ENCODE data around the gene KIF26B.
A peak's percentile ranks its signal among the peaks of the same experiment; 100 is the strongest.
"Not testable (repeated sequence)": the region's sequence is repeated elsewhere in the genome, so short reads cannot be mapped to it uniquely, and the experiment has no call there.

KIF26B gene

GRCh38 chr1:245288796-245289195 is 134.0 kb downstream of the KIF26B start:
- no peak for DNase-seq

GRCh38 chr1:245290836-245291235 is 136.1 kb downstream of the KIF26B start:
- DNase-seq, result no peak

GRCh38 chr1:245291351-245291750 is 136.6 kb downstream of the KIF26B start:
- no peak for DNase-seq

- DNase-seq, result no peak
Measured at GRCh38 chr1:245292141-245292540, 137.4 kb downstream of the KIF26B start.

GRCh38 chr1:245292553-245292952 is 137.8 kb downstream of the KIF26B start:
- no peak for DNase-seq

- no peak for DNase-seq
Measured at GRCh38 chr1:245294020-245294419, 139.2 kb downstream of the KIF26B start.

- DNase-seq, result no peak
Measured at GRCh38 chr1:245298781-245299180, 144.0 kb downstream of the KIF26B start.

GRCh38 chr1:245301162-245301580 is 146.4 kb downstream of the KIF26B start:
- DNase-seq, result no peak

DNA sequence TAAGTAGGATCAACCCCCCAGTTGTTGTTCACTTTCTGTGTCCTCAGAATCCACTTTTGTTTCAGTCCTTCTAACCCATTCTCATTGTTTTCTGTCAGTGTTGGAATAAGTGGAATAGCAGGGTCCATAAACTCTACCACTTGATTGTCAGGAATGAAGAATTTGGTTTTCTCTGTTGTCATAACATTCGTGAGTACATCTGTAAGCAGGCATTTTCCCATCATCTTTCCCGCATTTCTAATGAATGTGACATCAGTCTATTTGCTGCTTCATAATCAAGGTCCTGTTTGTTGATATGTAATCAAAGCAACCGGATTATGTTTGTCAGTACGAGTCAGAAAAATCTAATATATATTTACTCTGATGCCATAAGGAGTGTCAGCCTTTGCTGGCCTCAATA is 147.1 kb downstream of the KIF26B start:
- DNase-seq, result no peak

GRCh38 chr1:245304698-245305097 is 149.9 kb downstream of the KIF26B start:
- no peak for DNase-seq

DNA sequence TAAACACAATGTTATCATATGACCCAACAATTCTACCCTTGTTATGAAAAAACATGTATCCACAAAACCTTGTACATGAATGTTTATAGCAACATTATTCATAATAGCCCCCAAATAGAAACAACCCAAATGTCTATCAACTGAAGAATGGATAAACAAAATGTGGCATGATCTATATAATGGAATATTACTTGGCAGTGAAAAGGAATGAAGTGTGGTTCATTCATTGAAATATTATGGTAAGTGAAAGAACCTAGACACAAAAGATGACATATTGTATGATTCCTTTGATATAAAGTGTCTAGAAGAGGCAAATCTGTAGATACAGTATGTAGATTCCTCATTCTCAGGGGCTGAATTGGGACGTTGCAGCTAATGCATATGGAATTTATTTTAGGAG is 151.2 kb downstream of the KIF26B start:
- DNase-seq, result no peak

- no peak for DNase-seq
Measured at GRCh38 chr1:245306628-245307410, 152.0 kb downstream of the KIF26B start.

DNA sequence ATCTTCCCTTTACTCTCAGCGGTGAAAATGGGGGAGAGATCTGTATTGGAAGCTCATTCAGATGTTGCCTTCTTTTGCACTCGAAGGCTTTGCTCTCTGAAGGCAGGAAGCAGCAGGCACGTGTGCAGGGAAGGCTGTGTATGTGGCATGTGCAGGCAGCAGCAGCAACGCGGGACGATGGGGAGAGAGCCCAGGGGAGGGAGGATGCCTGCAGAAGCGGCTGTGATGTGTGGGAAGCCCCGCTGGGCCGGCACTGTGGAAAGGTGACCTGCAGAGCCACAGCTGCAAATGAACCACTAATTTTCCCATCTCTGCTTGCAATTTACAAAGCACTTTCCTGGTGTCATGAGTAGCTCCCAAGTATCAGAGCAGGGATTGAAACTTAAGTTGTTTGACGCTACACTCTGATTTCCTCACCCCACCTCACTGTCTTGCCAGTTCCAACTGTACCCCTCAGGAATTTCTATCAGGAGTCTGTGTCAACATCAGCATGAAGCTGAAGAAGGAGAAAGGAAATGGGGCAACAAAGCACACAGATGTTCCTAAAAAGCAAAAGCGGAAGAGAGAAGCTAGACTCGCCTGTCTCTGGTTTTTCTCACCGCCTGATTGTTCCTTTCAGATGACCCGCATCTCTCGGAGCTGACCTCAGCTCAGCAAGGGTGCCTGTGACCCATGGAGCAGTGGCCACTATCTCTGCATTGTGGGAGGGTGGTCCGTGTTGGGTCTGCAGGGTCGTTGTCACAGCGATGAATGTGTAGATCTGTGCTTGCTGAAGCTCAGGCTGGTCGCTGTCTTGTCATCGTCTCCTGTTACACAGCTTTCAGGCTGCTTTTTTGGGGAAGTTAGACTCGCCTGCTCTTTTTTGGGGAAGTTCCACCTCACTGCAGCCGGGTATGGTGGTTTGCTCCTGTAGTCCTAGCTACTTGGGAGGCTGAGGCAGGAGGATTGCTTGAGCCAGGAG is 156.1 kb downstream of the KIF26B start:
- peak in 1 of 6 experiments; percentile 9 for DNase-seq

GRCh38 chr1:245311887-245312536 is 157.2 kb downstream of the KIF26B start:
- DNase-seq, result no peak

GRCh38 chr1:245313576-245313975 is 158.8 kb downstream of the KIF26B start:
- DNase-seq, result no peak

DNA sequence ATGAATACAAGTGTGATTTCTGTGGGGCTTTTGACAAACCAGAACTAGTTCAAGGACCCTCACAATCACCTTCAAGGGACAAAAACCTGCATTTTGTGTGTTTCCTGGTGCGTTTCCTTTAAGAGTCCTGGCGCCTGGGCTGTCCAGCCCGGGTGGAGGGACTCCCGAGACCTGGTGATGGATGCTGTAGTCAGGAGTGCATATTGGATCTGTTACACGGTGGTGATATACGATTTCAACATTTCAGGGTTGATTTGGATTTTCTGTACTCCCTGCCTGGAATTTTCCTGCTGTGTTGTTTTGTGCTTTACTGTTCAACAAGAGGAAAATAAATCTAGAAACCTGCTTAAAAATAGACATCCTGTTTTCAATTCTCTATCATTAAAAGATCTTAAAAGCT is 162.0 kb downstream of the KIF26B start:
- DNase-seq, result no peak

DNA sequence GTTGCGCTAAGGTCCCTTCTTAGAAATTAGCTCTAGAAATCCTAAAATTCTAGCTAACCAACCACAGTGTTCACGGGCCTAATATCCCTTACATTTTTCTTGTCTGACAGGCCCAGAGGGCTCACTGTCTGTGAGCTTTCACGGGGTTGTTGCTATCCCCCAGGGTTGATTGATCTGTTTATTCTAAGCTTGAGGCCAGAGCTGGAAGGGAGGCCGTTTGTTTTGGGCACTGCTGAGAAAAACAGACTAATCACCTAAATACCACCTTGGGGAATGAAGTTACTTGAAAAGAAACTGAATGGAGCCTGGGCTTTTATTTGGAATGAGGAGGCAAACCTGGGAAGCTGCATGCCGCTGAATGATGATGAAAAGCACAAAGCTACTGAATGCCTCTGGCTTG is 162.4 kb downstream of the KIF26B start:
- DNase-seq, result no peak

GRCh38 chr1:245319094-245319493 is 164.3 kb downstream of the KIF26B start:
- no peak for DNase-seq

GRCh38 chr1:245322673-245323072 is 167.9 kb downstream of the KIF26B start:
- no peak for DNase-seq

- DNase-seq, result not testable (repeated sequence)
Measured at GRCh38 chr1:245323765-245324164, 169.0 kb downstream of the KIF26B start.

GRCh38 chr1:245325922-245326795 is 171.4 kb downstream of the KIF26B start:
- no peak for DNase-seq

GRCh38 chr1:245327360-245327759 is 172.6 kb downstream of the KIF26B start:
- no peak for DNase-seq
